Thoracic aorta (tissue), 2 donors: ENCODE data around the gene IFT57. TPM values are rescaled to one million over a fixed set of nuclear protein-coding genes. Genes with fewer than 3 reads are reported as not detected.

ENCODE experiments used
- ATAC-seq: fragments of 150-250 bp; one replicate; pipeline ENCODE4 v1.8.0; 2017; ENCODE audit warnings: low read depth; ENCODE audit not compliant: insufficient number of reproducible peaks, low FRiP score
- DNase-seq: peaks from one replicate; pipeline ENCODE4 v3.0.0-alpha.2; 2020; ENCODE audit warnings: low spot score
- H3K27ac ChIP-seq, 2 donors: fragments of 200-600 bp; sonication (generic); 1 replicate in 1 of 2; 2 replicates in 1 of 2; pipeline ENCODE4 v1.5.1; 2016; ENCODE audit warnings: mild to moderate bottlenecking in 2 of 2, moderate library complexity in 2 of 2
- H3K27me3 ChIP-seq: fragments of 200-600 bp; sonication (generic); replicated peaks from 2 replicates; pipeline ENCODE4 v1.6.0; 2016; ENCODE audit warnings: mild to moderate bottlenecking; ENCODE audit not compliant: insufficient read depth
- H3K36me3 ChIP-seq: fragments of 200-600 bp; sonication (generic); one replicate; pipeline ENCODE4 v1.5.1; 2016
- H3K4me1 ChIP-seq, 2 donors: fragments of 200-600 bp; sonication (generic); 1 replicate in 1 of 2; 2 replicates in 1 of 2; pipeline versions ENCODE4 v1.5.1 to v1.6.0; 2016; ENCODE audit warnings: low read depth in 2 of 2, mild to moderate bottlenecking in 1 of 2; ENCODE audit not compliant: control insufficient read depth in 1 of 2
- H3K4me3 ChIP-seq: fragments of 200-600 bp; sonication (generic); 2 replicates; pipeline ENCODE4 v1.5.1; 2016; ENCODE audit warnings: mild to moderate bottlenecking
- H3K9me3 ChIP-seq: fragments of 200-600 bp; sonication (generic); 2 replicates; pipeline ENCODE4 v1.5.1; 2016
- CTCF ChIP-seq: fragments of 200-600 bp; sonication (generic); IDR thresholded peaks from one replicate; pipeline ENCODE4 v1.5.1; 2019; ENCODE audit warnings: antibody characterized with exemption
- total RNA-seq, 2 donors: library from RNA; depleted of rRNA; stranded (reverse); fragments of >200 nt; gene quantifications; one replicate each; pipeline versions ENCODE4 v1.1.0 to v1.2.3, GENCODE V29; 2016

The IFT57 gene
- total RNA-seq, 2 donors from 2014 or later = 35.7 to 41.1 TPM

- no peaks in the 10 kb centered on the region for H3K36me3 ChIP-seq
- no peaks in the 10 kb centered on the region for H3K27me3 ChIP-seq
- H3K27ac ChIP-seq = no peak overlapping the region
- ATAC-seq = no peak
- H3K9me3 ChIP-seq = no peaks in the 10 kb centered on the region
- no peak for TF ChIP-seq CTCF
- no peak overlapping the region for H3K4me3 ChIP-seq
- H3K4me1 ChIP-seq = no peaks in the 10 kb centered on the region
- DNase-seq = no peak
These were observed 18.9 kb upstream of the IFT57 start for GRCh38 chr3:108241146-108241545.

- TF ChIP-seq CTCF = no peak
- Histone ChIP-seq H3K9me3 (no peaks in the 10 kb centered on the region), H3K27ac (no peak overlapping the region), H3K27me3 (no peaks in the 10 kb centered on the region), H3K4me3 (no peak overlapping the region), H3K4me1 (no peaks in the 10 kb centered on the region), H3K36me3 (no peaks in the 10 kb centered on the region)
- DNase-seq (no peak), ATAC-seq (no peak)
These were observed 16.9 kb upstream of the IFT57 start for GRCh38 chr3:108239082-108239481.

GRCh38 chr3:108235290-108235689 lies 13.1 kb upstream of the IFT57 start:
- Histone ChIP-seq H3K27ac (no peak overlapping the region), H3K4me3 (no peak overlapping the region), H3K36me3 (no peaks in the 10 kb centered on the region), H3K9me3 (no peaks in the 10 kb centered on the region), H3K4me1 (no peaks in the 10 kb centered on the region), H3K27me3 (no peaks in the 10 kb centered on the region)
- ATAC-seq (no peak), DNase-seq (no peak)
- TF ChIP-seq CTCF = no peak

GRCh38 chr3:108234387-108234957 lies 12.2 kb upstream of the IFT57 start:
- Histone ChIP-seq H3K27me3 (no peaks in the 10 kb centered on the region), H3K9me3 (no peaks in the 10 kb centered on the region), H3K36me3 (no peaks in the 10 kb centered on the region), H3K4me3 (no peak overlapping the region), H3K4me1 (no peaks in the 10 kb centered on the region), H3K27ac (no peak overlapping the region)
- TF ChIP-seq CTCF = no peak
- no peak for ATAC-seq
- DNase-seq = no peak

GRCh38 chr3:108228286-108228685 lies 6.1 kb upstream of the IFT57 start:
- Histone ChIP-seq H3K27ac (no peak overlapping the region), H3K4me3 (no peak overlapping the region), H3K27me3 (no peaks in the 10 kb centered on the region), H3K4me1 (peaks cover 6 to 10% of the 10 kb centered on the region in 2 donors), H3K9me3 (no peaks in the 10 kb centered on the region), H3K36me3 (no peaks in the 10 kb centered on the region)
- DNase-seq = no peak
- TF ChIP-seq CTCF = no peak
- no peak for ATAC-seq
